ENCODE results near the gene SNX9.
"Not testable (repeated sequence)": the region's sequence is repeated elsewhere in the genome, so short reads cannot be mapped to it uniquely, and the experiment has no call there.

SNX9 gene

GRCh38 chr6:157895585-157895984 is 72.5 kb downstream of the SNX9 start:
- H3K27ac ChIP-seq (ENCODE audit: insufficient read depth, low read length, poor library complexity, severe bottlenecking), result no peak overlapping the region
- peaks cover 17% of the 10 kb centered on the region for H3K4me1 ChIP-seq (ENCODE audit: control insufficient read depth, insufficient read depth, low read length, poor library complexity, severe bottlenecking)
- H3K9me3 ChIP-seq (ENCODE audit: control insufficient read depth, low read length), result no peaks in the 10 kb centered on the region
- H3K4me3 ChIP-seq (ENCODE audit: insufficient read depth, low read depth, low read length, poor library complexity, severe bottlenecking), result no peak overlapping the region
- H3K36me3 ChIP-seq (ENCODE audit: control insufficient read depth, insufficient read depth, low read length), result peaks cover 4% of the 10 kb centered on the region
- no peak for DNase-seq
- no peaks in the 10 kb centered on the region for H3K27me3 ChIP-seq (replicated peaks; ENCODE audit: control insufficient read depth, insufficient read depth, low read length, poor library complexity, severe bottlenecking)

DNA sequence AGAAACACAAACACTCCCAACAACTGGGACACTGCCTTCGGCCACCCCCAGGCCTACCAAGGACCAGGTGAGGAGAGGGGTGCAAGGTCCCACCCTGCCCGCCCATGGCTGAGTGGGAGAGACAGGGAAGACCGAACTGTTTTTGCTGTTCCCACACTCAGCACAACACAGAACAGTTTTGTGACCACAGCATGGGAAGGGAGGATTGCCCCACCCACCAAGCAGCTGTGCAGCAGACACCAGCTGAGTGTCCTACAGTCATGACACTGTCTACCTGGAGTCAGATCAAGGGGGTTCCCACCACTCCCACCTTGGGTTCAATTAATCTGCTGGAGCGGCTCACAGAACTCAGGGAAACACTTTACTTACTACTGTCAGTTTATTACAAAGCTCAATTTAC is 73.9 kb downstream of the SNX9 start:
- Histone ChIP-seq H3K27ac (ENCODE audit: insufficient read depth, low read length, poor library complexity, severe bottlenecking) (no peak overlapping the region), H3K9me3 (ENCODE audit: control insufficient read depth, low read length) (no peaks in the 10 kb centered on the region), H3K36me3 (ENCODE audit: control insufficient read depth, insufficient read depth, low read length) (peaks cover 4% of the 10 kb centered on the region), H3K27me3 (replicated peaks; ENCODE audit: control insufficient read depth, insufficient read depth, low read length, poor library complexity, severe bottlenecking) (no peaks in the 10 kb centered on the region), H3K4me3 (ENCODE audit: insufficient read depth, low read depth, low read length, poor library complexity, severe bottlenecking) (no peak overlapping the region), H3K4me1 (ENCODE audit: control insufficient read depth, insufficient read depth, low read length, poor library complexity, severe bottlenecking) (peaks cover 11% of the 10 kb centered on the region)
- DNase-seq, result no peak

- H3K9me3 ChIP-seq (ENCODE audit: control insufficient read depth, low read length), result no peaks in the 10 kb centered on the region
- no peaks in the 10 kb centered on the region for H3K27me3 ChIP-seq (replicated peaks; ENCODE audit: control insufficient read depth, insufficient read depth, low read length, poor library complexity, severe bottlenecking)
- H3K36me3 ChIP-seq (ENCODE audit: control insufficient read depth, insufficient read depth, low read length), result peaks cover 4% of the 10 kb centered on the region
- no peak overlapping the region for H3K27ac ChIP-seq (ENCODE audit: insufficient read depth, low read length, poor library complexity, severe bottlenecking)
- no peak overlapping the region for H3K4me3 ChIP-seq (ENCODE audit: insufficient read depth, low read depth, low read length, poor library complexity, severe bottlenecking)
- DNase-seq, result no peak
- H3K4me1 ChIP-seq (ENCODE audit: control insufficient read depth, insufficient read depth, low read length, poor library complexity, severe bottlenecking), result no peaks in the 10 kb centered on the region
These were observed 75.1 kb downstream of the SNX9 start for GRCh38 chr6:157898169-157898568.

DNA sequence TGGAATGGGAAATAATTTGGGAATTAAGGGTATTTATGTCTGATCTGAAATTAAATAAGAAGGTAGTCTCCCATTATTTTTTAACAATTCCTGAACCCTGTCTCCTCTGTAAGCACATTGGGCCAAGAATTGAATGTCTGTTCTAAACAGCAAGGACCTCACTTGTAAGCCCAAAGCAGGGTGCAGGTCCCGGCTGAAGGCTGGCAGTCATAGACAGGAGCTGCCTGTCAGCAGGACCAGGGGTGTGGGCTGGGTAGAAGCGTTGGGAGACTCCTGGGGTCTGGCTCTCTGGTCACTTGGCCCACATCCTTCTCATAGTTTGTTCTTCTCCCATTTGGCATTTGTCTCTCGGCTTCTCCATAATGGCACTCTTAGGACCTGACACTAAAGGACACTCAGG is 75.6 kb downstream of the SNX9 start:
- Histone ChIP-seq H3K9me3 (ENCODE audit: control insufficient read depth, low read length) (no peaks in the 10 kb centered on the region), H3K27me3 (replicated peaks; ENCODE audit: control insufficient read depth, insufficient read depth, low read length, poor library complexity, severe bottlenecking) (no peaks in the 10 kb centered on the region), H3K36me3 (ENCODE audit: control insufficient read depth, insufficient read depth, low read length) (peaks cover 8% of the 10 kb centered on the region), H3K4me3 (ENCODE audit: insufficient read depth, low read depth, low read length, poor library complexity, severe bottlenecking) (no peak overlapping the region), H3K27ac (ENCODE audit: insufficient read depth, low read length, poor library complexity, severe bottlenecking) (no peak overlapping the region), H3K4me1 (ENCODE audit: control insufficient read depth, insufficient read depth, low read length, poor library complexity, severe bottlenecking) (no peaks in the 10 kb centered on the region)
- DNase-seq, result no peak

DNA sequence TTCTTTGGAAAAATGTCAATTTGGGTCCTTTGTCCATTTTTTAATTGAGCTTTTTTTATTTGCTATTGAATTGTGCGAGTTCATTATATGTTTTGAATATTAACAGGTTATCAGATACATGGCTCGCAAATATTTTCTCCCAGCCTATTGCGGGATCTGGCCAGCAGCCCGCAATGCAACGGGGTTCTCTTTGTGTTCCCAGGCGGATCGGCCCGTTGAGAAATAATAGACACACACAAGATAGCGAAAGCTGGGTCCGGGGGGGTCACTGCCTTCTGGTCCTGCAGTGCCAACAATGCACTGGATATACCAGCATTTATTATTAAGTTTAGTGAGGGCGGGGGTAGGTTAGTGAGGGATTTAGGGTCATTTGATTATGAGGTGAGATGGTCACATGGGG is 77.2 kb downstream of the SNX9 start:
- H3K27ac ChIP-seq (ENCODE audit: insufficient read depth, low read length, poor library complexity, severe bottlenecking); H3K4me1 ChIP-seq (ENCODE audit: control insufficient read depth, insufficient read depth, low read length, poor library complexity, severe bottlenecking); H3K27me3 ChIP-seq (replicated peaks; ENCODE audit: control insufficient read depth, insufficient read depth, low read length, poor library complexity, severe bottlenecking); H3K4me3 ChIP-seq (ENCODE audit: insufficient read depth, low read depth, low read length, poor library complexity, severe bottlenecking); H3K9me3 ChIP-seq (ENCODE audit: control insufficient read depth, low read length); H3K36me3 ChIP-seq (ENCODE audit: control insufficient read depth, insufficient read depth, low read length); DNase-seq: not testable (repeated sequence)

DNA sequence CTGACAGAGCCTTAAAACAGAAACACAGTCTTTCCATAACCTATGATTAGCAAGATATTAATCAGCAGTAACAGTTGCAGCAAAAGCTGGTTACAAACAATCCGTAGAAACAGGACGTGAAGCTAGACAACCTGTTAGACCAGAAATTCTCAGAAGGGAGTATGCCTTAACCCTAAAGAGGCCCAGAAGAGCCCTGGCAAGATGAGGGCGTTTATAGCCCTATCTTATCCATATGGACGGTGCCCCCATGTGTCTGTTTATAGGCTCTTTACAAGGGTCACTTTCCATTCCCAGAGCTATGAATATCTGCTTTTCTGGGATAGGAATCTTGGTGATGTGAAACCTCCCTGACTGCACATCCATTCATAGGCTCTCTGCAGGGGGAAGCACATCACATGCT is 77.7 kb downstream of the SNX9 start:
- not testable (repeated sequence) for H3K36me3 ChIP-seq (ENCODE audit: control insufficient read depth, insufficient read depth, low read length); H3K27ac ChIP-seq (ENCODE audit: insufficient read depth, low read length, poor library complexity, severe bottlenecking); H3K4me3 ChIP-seq (ENCODE audit: insufficient read depth, low read depth, low read length, poor library complexity, severe bottlenecking); H3K9me3 ChIP-seq (ENCODE audit: control insufficient read depth, low read length); DNase-seq; H3K4me1 ChIP-seq (ENCODE audit: control insufficient read depth, insufficient read depth, low read length, poor library complexity, severe bottlenecking); H3K27me3 ChIP-seq (replicated peaks; ENCODE audit: control insufficient read depth, insufficient read depth, low read length, poor library complexity, severe bottlenecking)

- H3K4me1 ChIP-seq (ENCODE audit: control insufficient read depth, insufficient read depth, low read length, poor library complexity, severe bottlenecking), result no peaks in the 10 kb centered on the region
These were observed 82.0 kb downstream of the SNX9 start for GRCh38 chr6:157904999-157905398.

GRCh38 chr6:157905590-157906342 is 82.7 kb downstream of the SNX9 start:
- Histone ChIP-seq H3K4me1 (ENCODE audit: control insufficient read depth, insufficient read depth, low read length, poor library complexity, severe bottlenecking) (no peaks in the 10 kb centered on the region), H3K27ac (ENCODE audit: insufficient read depth, low read length, poor library complexity, severe bottlenecking) (no peak overlapping the region), H3K27me3 (replicated peaks; ENCODE audit: control insufficient read depth, insufficient read depth, low read length, poor library complexity, severe bottlenecking) (no peaks in the 10 kb centered on the region), H3K36me3 (ENCODE audit: control insufficient read depth, insufficient read depth, low read length) (peaks cover 35% of the 10 kb centered on the region), H3K9me3 (ENCODE audit: control insufficient read depth, low read length) (no peaks in the 10 kb centered on the region), H3K4me3 (ENCODE audit: insufficient read depth, low read depth, low read length, poor library complexity, severe bottlenecking) (no peak overlapping the region)
- no peak for DNase-seq

More at GRCh38 chr6:157904999-157905398, 82.0 kb downstream of the SNX9 start:
- peaks cover 31% of the 10 kb centered on the region for H3K36me3 ChIP-seq (ENCODE audit: control insufficient read depth, insufficient read depth, low read length)
- H3K4me3 ChIP-seq (ENCODE audit: insufficient read depth, low read depth, low read length, poor library complexity, severe bottlenecking), result no peak overlapping the region
- DNase-seq, result no peak
- H3K27me3 ChIP-seq (replicated peaks; ENCODE audit: control insufficient read depth, insufficient read depth, low read length, poor library complexity, severe bottlenecking), result no peaks in the 10 kb centered on the region
- H3K9me3 ChIP-seq (ENCODE audit: control insufficient read depth, low read length), result no peaks in the 10 kb centered on the region
- no peak overlapping the region for H3K27ac ChIP-seq (ENCODE audit: insufficient read depth, low read length, poor library complexity, severe bottlenecking)

GRCh38 chr6:157906537-157907061 is 83.6 kb downstream of the SNX9 start:
- Histone ChIP-seq H3K27ac (ENCODE audit: insufficient read depth, low read length, poor library complexity, severe bottlenecking) (no peak overlapping the region), H3K9me3 (ENCODE audit: control insufficient read depth, low read length) (no peaks in the 10 kb centered on the region), H3K36me3 (ENCODE audit: control insufficient read depth, insufficient read depth, low read length) (peaks cover 38% of the 10 kb centered on the region), H3K4me3 (ENCODE audit: insufficient read depth, low read depth, low read length, poor library complexity, severe bottlenecking) (no peak overlapping the region), H3K4me1 (ENCODE audit: control insufficient read depth, insufficient read depth, low read length, poor library complexity, severe bottlenecking) (no peaks in the 10 kb centered on the region), H3K27me3 (replicated peaks; ENCODE audit: control insufficient read depth, insufficient read depth, low read length, poor library complexity, severe bottlenecking) (no peaks in the 10 kb centered on the region)
- DNase-seq, result no peak

- H3K4me1 ChIP-seq (ENCODE audit: control insufficient read depth, insufficient read depth, low read length, poor library complexity, severe bottlenecking), result no peaks in the 10 kb centered on the region
- H3K36me3 ChIP-seq (ENCODE audit: control insufficient read depth, insufficient read depth, low read length), result peaks cover 42% of the 10 kb centered on the region
- H3K27ac ChIP-seq (ENCODE audit: insufficient read depth, low read length, poor library complexity, severe bottlenecking), result no peak overlapping the region
- H3K9me3 ChIP-seq (ENCODE audit: control insufficient read depth, low read length), result no peaks in the 10 kb centered on the region
- no peak overlapping the region for H3K4me3 ChIP-seq (ENCODE audit: insufficient read depth, low read depth, low read length, poor library complexity, severe bottlenecking)
- H3K27me3 ChIP-seq (replicated peaks; ENCODE audit: control insufficient read depth, insufficient read depth, low read length, poor library complexity, severe bottlenecking), result no peaks in the 10 kb centered on the region
- DNase-seq, result no peak
These were observed 84.6 kb downstream of the SNX9 start for GRCh38 chr6:157907651-157908050.

Data from effector memory CD4-positive, alpha-beta T cell (primary cell).